Right lung (tissue), 5 donors: Measurements from ENCODE around the gene FFAR1. TPM values are rescaled to one million over a fixed set of nuclear protein-coding genes. Genes with fewer than 3 reads are reported as not detected.

Experiments used
- DNase-seq, 2 donors: peaks; one replicate each; pipeline ENCODE4 v3.0.0-alpha.2; 2013
- polyA plus RNA-seq, 5 donors: library from polyadenylated mRNA; unstranded; fragments of 120-200 nt; gene quantifications; one replicate each; pipeline versions ENCODE4 v1.2.1 to v1.2.3, GENCODE V29; 2013; ENCODE audit warnings: inconsistent platforms in 1 of 5, low replicate concordance in 1 of 5; ENCODE audit not compliant: insufficient read length in 5 of 5, insufficient read depth in 1 of 5

Gene FFAR1
- polyA plus RNA-seq, 5 donors = 0.10 to 0.49 (median 0.44) TPM; not detected in 2

DNA sequence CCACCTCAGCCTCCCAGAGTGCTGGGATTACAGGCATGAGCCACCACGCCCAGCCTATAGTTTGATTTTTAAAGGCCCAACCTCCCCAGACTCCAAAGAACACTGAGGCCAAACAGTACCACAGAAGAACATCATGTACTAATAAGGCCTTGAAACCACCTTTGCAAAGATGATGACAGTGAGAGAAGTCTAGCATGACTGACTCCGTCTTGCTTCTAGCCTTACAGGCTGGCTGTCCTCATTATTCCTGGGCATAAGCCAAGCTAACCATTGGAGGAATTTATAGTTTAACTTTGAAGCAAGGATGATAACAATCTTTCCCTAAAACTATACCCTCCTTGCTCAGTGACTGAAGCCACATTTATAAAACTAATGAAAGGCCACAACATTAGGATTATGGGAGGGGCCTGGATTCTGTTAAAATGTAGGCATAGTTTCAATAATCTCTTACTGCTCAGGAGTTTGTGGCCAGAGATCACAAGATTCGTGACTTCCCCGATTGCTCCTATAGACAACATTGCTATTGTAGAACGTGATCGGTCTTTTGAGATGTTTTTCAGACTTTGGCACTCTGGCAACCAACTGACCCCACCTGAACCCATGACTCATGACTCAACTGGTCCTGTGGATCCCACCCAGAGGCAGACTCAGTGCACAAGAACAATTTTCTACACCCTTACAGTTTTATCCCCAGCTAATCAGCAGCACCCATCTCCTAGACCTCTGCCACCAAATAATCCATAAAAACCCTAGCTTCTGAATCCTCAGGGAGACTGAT lies 40.8 kb downstream of the FFAR1 start:
- DNase-seq = no peak

DNA sequence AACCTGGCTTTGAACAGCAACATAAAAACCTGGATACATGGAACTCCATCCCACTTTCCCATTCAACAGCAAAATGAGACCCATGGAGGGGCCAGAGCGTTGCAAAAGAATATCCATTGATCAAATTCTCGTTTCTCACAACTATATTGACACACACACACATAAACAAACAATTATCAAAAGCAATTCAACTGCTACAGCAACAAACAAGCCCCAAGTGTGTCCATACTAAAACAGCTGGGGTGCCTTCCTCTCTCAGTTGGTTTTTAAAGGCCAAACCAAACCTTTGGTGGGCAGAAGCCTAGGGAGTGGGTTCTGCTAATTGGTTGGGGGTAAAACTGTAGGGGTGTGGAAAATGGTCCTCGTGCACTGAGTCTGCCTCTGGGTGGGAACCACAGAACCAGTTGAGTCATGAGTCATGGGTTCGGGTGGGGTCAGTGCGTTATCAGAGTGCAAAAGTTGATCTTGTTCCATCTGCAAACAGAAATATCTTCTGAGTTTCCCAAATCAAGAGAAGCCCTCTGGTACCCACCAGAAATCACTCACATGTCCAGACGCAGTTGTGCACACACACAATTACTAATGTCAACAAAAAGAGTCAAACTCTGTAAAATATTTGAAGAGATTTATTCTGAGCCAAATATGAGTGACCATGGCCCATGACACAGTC lies 41.6 kb downstream of the FFAR1 start:
- DNase-seq = no peak

DNA sequence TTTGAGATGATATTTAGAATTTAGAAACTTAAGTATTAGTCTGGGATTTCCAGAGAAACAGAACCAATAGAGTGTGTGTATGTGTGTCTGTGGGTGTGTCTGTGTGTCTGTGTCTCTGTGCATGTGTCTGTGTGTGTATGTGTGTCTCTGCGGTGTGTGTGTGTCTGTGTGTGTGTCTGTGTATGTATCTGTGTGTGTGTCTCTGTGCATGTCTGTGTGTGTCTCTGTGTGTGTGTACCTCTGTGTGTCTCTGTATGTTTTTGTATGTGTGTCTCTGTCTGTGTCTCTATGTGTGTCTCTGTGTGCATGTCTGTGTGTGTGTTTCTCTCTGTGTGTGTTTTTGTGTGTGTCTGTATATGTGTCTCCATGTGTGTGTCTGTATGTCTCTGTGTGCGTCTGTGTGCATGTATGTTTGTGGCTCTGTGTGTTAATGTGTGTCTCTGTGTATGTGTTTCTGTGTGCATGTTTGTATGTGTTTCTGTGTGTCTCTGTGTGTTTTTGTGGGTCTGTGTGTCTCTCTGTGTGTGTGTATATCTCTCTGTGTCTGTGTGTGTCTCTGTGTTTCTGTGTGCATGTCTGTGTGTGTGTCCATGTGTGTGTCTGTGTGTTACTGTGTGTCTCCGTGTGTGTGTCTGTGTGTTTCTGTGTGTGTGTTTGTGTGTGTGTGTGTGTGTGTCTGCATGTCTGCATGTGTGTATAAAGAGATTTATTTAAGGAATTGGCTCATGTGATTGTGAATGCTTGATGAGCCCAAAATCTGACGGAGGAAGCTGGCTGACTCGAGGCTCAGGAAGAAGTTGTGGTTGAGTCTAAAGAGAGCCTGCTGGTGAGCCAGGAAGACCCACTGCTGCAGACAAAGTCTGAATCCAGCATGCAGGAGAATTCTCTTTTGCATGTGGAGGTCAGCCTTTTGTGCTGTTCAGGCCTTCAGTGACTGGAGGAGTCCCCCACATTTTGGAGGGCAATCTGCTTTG lies 45.3 kb downstream of the FFAR1 start:
- no peak for DNase-seq

DNA sequence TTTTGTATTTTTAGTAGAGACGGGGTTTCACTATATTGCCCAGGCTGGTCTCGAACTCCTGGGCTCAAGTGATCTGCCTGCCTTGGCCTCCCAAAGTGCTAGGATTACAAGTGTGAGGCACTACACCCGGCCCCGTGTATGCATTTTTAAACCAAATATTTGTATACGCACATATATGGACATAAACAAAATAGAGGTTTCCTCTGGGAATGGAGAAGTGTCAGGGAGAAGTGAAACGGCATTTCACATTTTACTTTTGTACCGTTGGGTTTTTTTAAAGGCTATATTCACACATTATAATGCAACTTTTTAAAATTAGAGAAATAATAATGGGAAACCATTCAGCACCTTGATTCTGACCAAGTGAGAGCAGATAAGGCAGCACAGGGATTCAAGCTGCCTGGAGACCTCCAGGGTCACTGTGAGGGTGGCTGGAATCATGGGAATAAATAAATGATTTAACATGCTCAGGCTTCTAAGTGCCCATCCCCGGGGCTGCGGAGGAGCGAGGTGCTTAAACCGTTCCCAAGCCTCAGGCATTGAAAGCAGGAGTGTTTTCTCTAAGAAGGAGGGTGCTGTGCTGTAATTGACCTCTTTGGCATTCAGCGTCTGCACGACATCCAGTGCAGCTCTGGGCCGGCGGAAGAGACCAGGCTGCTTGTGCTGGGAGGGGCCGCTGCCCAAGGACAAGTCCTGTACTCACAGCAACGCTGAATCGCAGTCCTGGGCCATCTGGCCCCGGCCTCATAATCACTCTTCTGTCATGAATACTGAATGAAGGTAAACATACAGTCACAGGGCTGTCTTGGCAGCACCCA lies 47.9 kb downstream of the FFAR1 start:
- no peak for DNase-seq

DNA sequence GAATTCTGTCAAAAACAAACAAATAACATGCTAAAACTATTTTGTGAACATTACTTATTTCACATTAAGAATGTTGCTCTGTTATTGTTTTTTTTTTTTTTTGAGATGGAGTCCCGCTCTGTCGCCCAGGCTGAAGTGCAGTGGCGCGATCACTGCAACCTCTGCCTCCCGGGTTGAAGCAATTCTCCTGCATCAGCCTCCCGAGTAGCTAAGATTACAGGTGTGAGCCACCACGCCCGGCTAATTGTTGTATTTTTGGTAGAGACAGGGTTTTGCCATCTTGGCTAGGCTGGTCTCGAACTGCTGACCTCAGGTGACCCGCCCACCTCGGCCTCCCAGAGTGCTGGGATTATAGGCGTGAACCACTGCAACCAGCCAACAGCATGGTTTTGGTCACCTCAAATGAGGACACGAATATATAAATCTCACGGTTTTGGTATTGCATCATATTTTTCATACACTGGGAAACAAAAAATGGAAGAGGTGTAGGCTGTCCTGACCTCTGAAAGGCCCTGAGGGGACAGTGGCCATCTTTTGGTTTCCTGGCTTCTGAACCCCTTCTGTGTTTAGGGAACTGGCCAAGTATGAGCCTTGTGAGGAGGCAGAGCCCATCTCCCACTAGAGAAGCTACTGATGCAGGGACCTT lies 48.7 kb downstream of the FFAR1 start:
- no peak for DNase-seq

DNA sequence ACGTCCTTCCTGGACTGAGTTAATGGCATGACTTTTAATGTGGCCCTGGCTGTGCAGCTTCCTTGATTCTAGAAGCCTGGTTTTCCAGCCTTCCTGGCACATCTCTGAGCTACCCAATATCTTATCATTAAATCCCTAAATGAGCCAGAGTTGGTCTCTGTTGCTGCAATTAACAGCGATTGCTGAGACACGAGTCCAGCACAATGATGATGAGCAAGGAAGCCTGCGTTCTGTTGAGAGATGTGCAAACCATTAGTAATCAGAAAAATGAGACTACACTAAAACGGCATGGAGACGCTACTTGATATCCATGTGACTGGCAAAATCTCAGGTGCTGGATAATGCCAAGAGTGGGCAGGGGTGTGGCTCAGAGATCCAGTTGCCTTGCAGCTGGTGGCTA lies 49.4 kb downstream of the FFAR1 start:
- DNase-seq = no peak

Other genes starting within 250 kb of the FFAR1 start
- gene FXYD3, start 232.1 kb upstream of the FFAR1 start, polyA plus RNA-seq = 10 to 100 TPM; 19.9 to 48.0 (median 20.8) TPM
- gene LGI4, start 212.8 kb upstream of the FFAR1 start, polyA plus RNA-seq = 1 to 10 TPM; 2.3 to 3.0 (median 2.9) TPM
- 10 to 100 TPM; 39.2 to 70.2 (median 57.5) TPM for gene FXYD1, start 209.1 kb upstream of the FFAR1 start, polyA plus RNA-seq
- 1 to 10 TPM in 3 of 5 donors, under 1 TPM in 2; 0.36 to 1.4 (median 1.2) TPM for gene FXYD7, start 204.6 kb upstream of the FFAR1 start, polyA plus RNA-seq
- 10 to 100 TPM; 22.2 to 35.0 (median 30.1) TPM for gene FXYD5, start 193.2 kb upstream of the FFAR1 start, polyA plus RNA-seq
- under 1 TPM in 2 of 5 donors, not detected in 3; 0.09 to 0.18 TPM for gene FAM187B, start 119.2 kb upstream of the FFAR1 start, polyA plus RNA-seq
- 10 to 100 TPM; 43.5 to 76.2 (median 54.3) TPM for gene LSR, start 98.9 kb upstream of the FFAR1 start, polyA plus RNA-seq
- 100 to 1,000 TPM; 120 to 179 (median 153) TPM for gene USF2, start 78.9 kb upstream of the FFAR1 start, polyA plus RNA-seq
- gene HAMP, start 65.4 kb upstream of the FFAR1 start, polyA plus RNA-seq = under 1 TPM; 0.21 to 0.77 (median 0.26) TPM
- 10 to 100 TPM in 2 of 5 donors, 1 to 10 TPM in 3; 1.4 to 15.2 (median 2.8) TPM for gene MAG, start 55.7 kb upstream of the FFAR1 start, polyA plus RNA-seq
- 10 to 100 TPM in 2 of 5 donors, 1 to 10 TPM in 3; 5.3 to 61.8 (median 8.3) TPM for gene CD22, start 18.7 kb upstream of the FFAR1 start, polyA plus RNA-seq
- gene FFAR3, start 10.6 kb downstream of the FFAR1 start, polyA plus RNA-seq = under 1 TPM in 3 of 5 donors, not detected in 2; 0.29 to 0.39 (median 0.29) TPM
- gene GPR42, start 23.2 kb downstream of the FFAR1 start, polyA plus RNA-seq = under 1 TPM in 2 of 5 donors, not detected in 3; 0.10 to 0.25 TPM
- under 1 TPM; 0.19 to 0.49 (median 0.34) TPM for gene FFAR2, start 100.4 kb downstream of the FFAR1 start, polyA plus RNA-seq
- gene KRTDAP, start 142.6 kb downstream of the FFAR1 start, polyA plus RNA-seq = 1 to 10 TPM in 4 of 5 donors, under 1 TPM in 1; 0.69 to 1.8 (median 1.4) TPM
- gene DMKN, start 165.7 kb downstream of the FFAR1 start, polyA plus RNA-seq = 100 to 1,000 TPM in 4 of 5 donors, 10 to 100 TPM in 1; 91.2 to 146 (median 119) TPM
- not detected for gene SBSN, start 180.4 kb downstream of the FFAR1 start, polyA plus RNA-seq
- not detected for gene GAPDHS, start 185.6 kb downstream of the FFAR1 start, polyA plus RNA-seq
- 10 to 100 TPM; 48.9 to 78.4 (median 58.9) TPM for gene TMEM147, start 197.7 kb downstream of the FFAR1 start, polyA plus RNA-seq
- gene ATP4A, start 215.8 kb downstream of the FFAR1 start, polyA plus RNA-seq = not detected
- not detected for gene PMIS2, start 238.3 kb downstream of the FFAR1 start, polyA plus RNA-seq